B cell (primary cell): ENCODE data around the gene C2orf92.

ENCODE experiments used
- CTCF ChIP-seq: fragments of 200-600 bp; IDR thresholded peaks from one replicate; pipeline ENCODE4 v1.8.0; 2022; ENCODE audit warnings: antibody characterized with exemption, mild to moderate bottlenecking
- EZH2 ChIP-seq: IDR thresholded peaks from 2 replicates; pipeline ENCODE4 v1.6.1; 2012; ENCODE audit warnings: borderline replicate concordance, low read depth, mild to moderate bottlenecking, moderate library complexity, low read length; ENCODE audit not compliant: insufficient read depth, poor library complexity, severe bottlenecking

GRCh38 chr2:97739893-97740245, 70.4 kb downstream of the C2orf92 start:
- TF ChIP-seq CTCF (no peak), EZH2 (no peak)
